Gastrocnemius medialis (tissue), 4 donors: ENCODE data around the gene TMIGD1. TPM values are rescaled to one million over a fixed set of nuclear protein-coding genes. Genes with fewer than 3 reads are reported as not detected.

Source experiments
- ATAC-seq, 2 donors: fragments of 150-250 bp; one replicate each; pipeline ENCODE4 v1.9.1; 2016
- DNase-seq, 2 donors: peaks; one replicate each; pipeline ENCODE4 v3.0.0-alpha.2; 2019
- H3K27ac ChIP-seq, 4 donors: fragments of 200-600 bp; sonication (generic); 1 replicate in 1 of 4; 2 replicates in 3 of 4; pipeline ENCODE4 v1.5.1; 2016 to 2018; ENCODE audit warnings: mild to moderate bottlenecking in 2 of 4, moderate library complexity in 1 of 4
- H3K27me3 ChIP-seq, 3 donors: fragments of 200-600 bp; sonication (generic) in 2 of 3; 1 replicate in 1 of 3; 2 replicates in 2 of 3; pipeline versions ENCODE4 v1.5.1 to v1.6.0; 2016 to 2019; ENCODE audit warnings: mild to moderate bottlenecking in 1 of 3, moderate library complexity in 1 of 3
- H3K36me3 ChIP-seq, 2 donors: fragments of 200-600 bp; sonication (generic) in 1 of 2; one replicate each; pipeline ENCODE4 v1.5.1; 2017 to 2018
- H3K4me1 ChIP-seq, 2 donors: fragments of 200-600 bp; sonication (generic) in 1 of 2; one replicate each; pipeline ENCODE4 v1.5.1; 2016 to 2017; ENCODE audit warnings: mild to moderate bottlenecking in 2 of 2
- H3K4me3 ChIP-seq, 4 donors: fragments of 200-600 bp; sonication (generic) in 3 of 4; 1 replicate in 1 of 4; 2 replicates in 3 of 4; pipeline ENCODE4 v1.5.1; 2016 to 2019; ENCODE audit warnings: mild to moderate bottlenecking in 2 of 4
- H3K9me3 ChIP-seq, 3 donors: fragments of 200-600 bp; sonication (generic) in 2 of 3; 1 replicate in 1 of 3; 2 replicates in 2 of 3; pipeline ENCODE4 v1.5.1; 2016 to 2019
- CTCF ChIP-seq, 5 experiments: fragments of 450-650 bp in 3 of 5; fragments of 200-600 bp in 2 of 5; sonication (generic) in 2 of 5; IDR thresholded peaks in 4 of 5; conservative IDR thresholded peaks in 1 of 5; 1 replicate in 4 of 5; 2 replicates in 1 of 5; pipeline ENCODE4 v1.5.1; 2016 to 2019; ENCODE audit warnings: antibody characterized with exemption in 5 of 5, mild to moderate bottlenecking in 3 of 5, moderate library complexity in 3 of 5
- POLR2A ChIP-seq, 2 donors: fragments of 450-650 bp; IDR thresholded peaks; one replicate each; pipeline ENCODE4 v1.6.1; 2017; ENCODE audit warnings: antibody characterized with exemption in 2 of 2, mild to moderate bottlenecking in 2 of 2, moderate library complexity in 2 of 2
- in situ Hi-C, 4 donors: fragments of 200-750 bp; cut with MboI; loops; one replicate each; pipeline versions ENCODE4 v1.15.0 to v1.8.0; 2017; ENCODE audit warnings: low sequenced_read_pairs in 4 of 4
- intact Hi-C: fragments of 100-400 bp; cut with DNase I; formaldehyde crosslinking; loops from one replicate; pipeline ENCODE4 v1.15.1; 2023; ENCODE audit warnings: low total_unique reads
- total RNA-seq, 4 donors: library from RNA; depleted of rRNA; stranded (reverse); fragments of >200 nt; gene quantifications; one replicate each; pipeline versions ENCODE4 v1.1.0 to v1.2.3, GENCODE V29; 2016

The TMIGD1 gene
- total RNA-seq, 4 donors from 2014 or later, result 0.68 TPM; not detected in 3

DNA sequence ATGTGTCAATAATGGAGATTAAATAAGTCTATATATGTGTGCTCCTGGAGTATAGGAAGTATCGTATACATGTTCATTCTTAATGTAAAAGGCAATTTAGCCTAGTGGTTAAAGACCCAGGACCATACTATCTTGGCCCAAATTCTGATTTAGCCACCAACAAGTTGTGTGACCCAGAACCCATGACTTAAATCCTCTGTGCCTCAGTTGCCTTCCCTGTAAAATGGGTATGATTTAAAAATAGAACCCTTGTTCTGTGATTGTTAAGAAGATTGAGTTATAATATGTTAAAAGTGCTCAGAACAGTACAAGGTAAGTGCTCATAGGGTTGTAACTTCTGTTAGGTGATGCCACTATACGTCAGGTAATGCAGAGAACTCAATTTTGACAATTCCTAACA is 23.3 kb downstream of the TMIGD1 start:
- ATAC-seq (no peak), DNase-seq (no peak)
- no peaks in the 10 kb centered on the region for H3K4me1 ChIP-seq
- intact Hi-C loops (no loop called here), in situ Hi-C loops (no loop called here)
- H3K27ac ChIP-seq, result no peak overlapping the region
- no peak for TF ChIP-seq POLR2A (IDR thresholded peaks at IDR 0.05)
- H3K27me3 ChIP-seq, result peaks cover 0 to 5% (median 0%) of the 10 kb centered on the region in 3 donors
- H3K36me3 ChIP-seq, result no peaks in the 10 kb centered on the region
- H3K9me3 ChIP-seq, result no peaks in the 10 kb centered on the region
- H3K4me3 ChIP-seq, result no peak overlapping the region

GRCh38 chr17:30309591-30309990 is 24.3 kb downstream of the TMIGD1 start:
- Histone ChIP-seq H3K27ac (no peak overlapping the region), H3K9me3 (no peaks in the 10 kb centered on the region), H3K27me3 (no peaks in the 10 kb centered on the region), H3K4me3 (no peak overlapping the region), H3K4me1 (no peaks in the 10 kb centered on the region), H3K36me3 (no peaks in the 10 kb centered on the region)
- DNase-seq (no peak), ATAC-seq (no peak)
- in situ Hi-C loops (no loop called here), intact Hi-C loops (no loop called here)
- TF ChIP-seq POLR2A (IDR thresholded peaks at IDR 0.05) (no peak), CTCF (IDR thresholded peaks at IDR 0.05 in 4 of 5, conservative IDR thresholded peaks at IDR 0.05 in 1 of 5) (no peak)

- in situ Hi-C loops, result no loop called here
- Histone ChIP-seq H3K27me3 (no peaks in the 10 kb centered on the region), H3K4me3 (no peak overlapping the region), H3K27ac (no peak overlapping the region), H3K4me1 (no peaks in the 10 kb centered on the region), H3K36me3 (no peaks in the 10 kb centered on the region), H3K9me3 (no peaks in the 10 kb centered on the region)
- DNase-seq (no peak), ATAC-seq (no peak)
- intact Hi-C loops, result no loop called here
- no peak for TF ChIP-seq CTCF (IDR thresholded peaks at IDR 0.05 in 4 of 5, conservative IDR thresholded peaks at IDR 0.05 in 1 of 5)
- no peak for TF ChIP-seq POLR2A (IDR thresholded peaks at IDR 0.05)
These were observed 25.5 kb downstream of the TMIGD1 start for GRCh38 chr17:30308406-30308805.

DNA sequence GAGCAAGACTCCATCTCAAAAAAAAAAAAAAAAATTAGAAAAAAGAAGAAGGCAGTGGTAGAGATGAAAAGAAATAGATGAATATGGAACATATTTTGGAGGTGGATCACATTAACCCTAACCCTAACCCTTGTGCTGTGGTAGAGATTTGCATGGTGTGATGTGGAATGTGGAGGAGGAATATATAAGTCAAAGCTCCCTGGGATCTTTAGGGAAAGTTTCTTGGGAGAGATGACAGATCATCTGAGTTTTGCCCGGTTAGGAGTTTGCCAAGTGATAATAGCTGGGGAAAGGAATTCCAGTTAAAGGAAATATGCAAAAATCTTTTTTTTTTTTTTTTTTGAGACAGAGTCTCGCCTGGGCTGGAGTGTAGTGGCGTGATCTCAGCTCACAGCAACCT is 29.1 kb downstream of the TMIGD1 start:
- TF ChIP-seq POLR2A (IDR thresholded peaks at IDR 0.05) (no peak), CTCF (IDR thresholded peaks at IDR 0.05 in 4 of 5, conservative IDR thresholded peaks at IDR 0.05 in 1 of 5) (no peak)
- DNase-seq (no peak), ATAC-seq (no peak)
- Histone ChIP-seq H3K36me3 (no peaks in the 10 kb centered on the region), H3K27ac (no peak overlapping the region), H3K27me3 (no peaks in the 10 kb centered on the region), H3K4me1 (no peaks in the 10 kb centered on the region), H3K9me3 (no peaks in the 10 kb centered on the region), H3K4me3 (no peak overlapping the region)
- in situ Hi-C loops, result no loop called here
- intact Hi-C loops, result no loop called here

DNA sequence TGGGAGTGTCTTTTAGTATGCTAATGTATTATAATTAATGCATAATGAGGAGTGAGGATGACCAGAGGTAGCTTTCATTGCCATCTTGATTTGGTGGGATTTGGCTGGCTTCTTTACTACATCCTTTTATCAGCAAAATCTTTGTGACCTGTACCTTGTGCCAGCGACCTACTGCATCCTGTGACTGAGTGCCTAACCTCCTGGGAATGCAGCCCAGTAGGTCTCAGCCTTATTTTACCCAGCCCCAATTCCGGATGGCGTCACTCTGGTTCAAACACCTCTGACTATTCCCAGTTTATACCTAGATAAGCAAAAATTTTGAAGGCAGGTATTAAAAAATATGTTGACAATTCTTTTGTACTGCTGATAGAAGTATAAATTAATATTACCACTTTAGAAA is 31.6 kb downstream of the TMIGD1 start:
- H3K27ac ChIP-seq, result no peak overlapping the region
- H3K9me3 ChIP-seq, result no peaks in the 10 kb centered on the region
- no peaks in the 10 kb centered on the region for H3K27me3 ChIP-seq
- H3K4me1 ChIP-seq, result no peaks in the 10 kb centered on the region
- DNase-seq (no peak), ATAC-seq (no peak)
- intact Hi-C loops (no loop called here), in situ Hi-C loops (no loop called here)
- no peaks in the 10 kb centered on the region for H3K36me3 ChIP-seq
- TF ChIP-seq POLR2A (IDR thresholded peaks at IDR 0.05) (no peak), CTCF (IDR thresholded peaks at IDR 0.05 in 4 of 5, conservative IDR thresholded peaks at IDR 0.05 in 1 of 5) (no peak)
- H3K4me3 ChIP-seq, result no peak overlapping the region
